Left lung (tissue), 10 donors: ENCODE measurements around the gene NSD1. TPM values are rescaled to one million over a fixed set of nuclear protein-coding genes. Genes with fewer than 3 reads are reported as not detected.

ENCODE experiments used
- ATAC-seq: fragments of 200-7000 bp; cut with Tn5 transposase; one replicate; pipeline ENCODE4 v1.9.1; 2020; ENCODE audit warnings: moderate library complexity
- DNase-seq, 4 donors: peaks; one replicate each; pipeline ENCODE4 v3.0.0-alpha.2; 2013 to 2020
- H3K27ac ChIP-seq, 2 donors: fragments of 200-600 bp; sonication (generic) in 1 of 2; one replicate each; pipeline versions ENCODE4 v1.5.0 to v1.8.0; 2020 to 2021
- H3K27me3 ChIP-seq, 2 donors: fragments of 200-600 bp; sonication (generic) in 1 of 2; one replicate each; pipeline versions ENCODE4 v1.5.0 to v1.8.0; 2020 to 2021
- H3K36me3 ChIP-seq, 2 donors: fragments of 200-600 bp; sonication (generic) in 1 of 2; one replicate each; pipeline versions ENCODE4 v1.5.0 to v1.8.0; 2020 to 2021
- H3K4me1 ChIP-seq, 2 donors: fragments of 200-600 bp; one replicate each; pipeline ENCODE4 v1.8.0; 2021
- H3K4me3 ChIP-seq, 2 donors: fragments of 200-600 bp; sonication (generic) in 1 of 2; one replicate each; pipeline versions ENCODE4 v1.5.0 to v1.8.0; 2020 to 2021; ENCODE audit warnings: mild to moderate bottlenecking in 1 of 2
- H3K9me3 ChIP-seq, 2 donors: fragments of 200-600 bp; sonication (generic) in 1 of 2; one replicate each; pipeline versions ENCODE4 v1.5.0 to v1.8.0; 2020 to 2021
- CTCF ChIP-seq, 2 donors: fragments of 200-600 bp; sonication (generic) in 1 of 2; IDR thresholded peaks; one replicate each; pipeline versions ENCODE4 v1.5.0 to v1.8.0; 2021; ENCODE audit warnings: antibody characterized with exemption in 2 of 2
- intact Hi-C, 2 donors: fragments of 100-400 bp; cut with DNase I; formaldehyde crosslinking; loops; one replicate each; pipeline versions ENCODE4 v1.11.2 to v1.14.2; 2022
- polyA plus RNA-seq, 6 donors: library from polyadenylated mRNA; unstranded; fragments of 120-200 nt; gene quantifications; one replicate each; pipeline ENCODE4 v1.2.1, GENCODE V29; 2013; ENCODE audit not compliant: insufficient read length in 6 of 6
- total RNA-seq, 2 donors: library from RNA; stranded (reverse); fragmentation: NEBNext Ultra II Directional; extraction: Animal tissue kit (Norgen Biotek cat#: 25700); gene quantifications; one replicate each; pipeline ENCODE4 v1.2.1, GENCODE V29; 2021
- donor health status: DM: no; HTN: yes; CAD: no.
- donor health status: DM: no; HTN: no; CAD: no.

NSD1 gene
- total and polyA plus RNA-seq, 8 donors: 45.8 to 79.7 (median 54.1) TPM

- H3K4me3 ChIP-seq: peak overlapping the region in 1 of 2 donors; percentile 16
- no peaks in the 10 kb centered on the region for H3K36me3 ChIP-seq
- H3K27me3 ChIP-seq: no peaks in the 10 kb centered on the region
- DNase-seq: peak; percentile 70 to 90 (median 78)
- ATAC-seq: peak; percentile 88
- H3K4me1 ChIP-seq: peaks cover 6 to 24% of the 10 kb centered on the region in 2 donors
- H3K9me3 ChIP-seq: no peaks in the 10 kb centered on the region
- H3K27ac ChIP-seq: peak overlapping the region; percentile 54 to 75
- TF ChIP-seq CTCF (IDR thresholded peaks at IDR 0.05): peak; percentile 97 to 99
- intact Hi-C loops: no loop called here
Measured at GRCh38 chr5:177113566-177114424, 19.8 kb upstream of the NSD1 start.

- no peak for TF ChIP-seq CTCF (IDR thresholded peaks at IDR 0.05)
- no peaks in the 10 kb centered on the region for H3K36me3 ChIP-seq
- H3K9me3 ChIP-seq: no peaks in the 10 kb centered on the region
- intact Hi-C loops: no loop called here
- peaks cover 6 to 24% of the 10 kb centered on the region in 2 donors for H3K4me1 ChIP-seq
- DNase-seq (peak; percentile 72 to 93 (median 90)), ATAC-seq (peak; percentile 92)
- no peaks in the 10 kb centered on the region for H3K27me3 ChIP-seq
- peak overlapping the region; percentile 8 to 30 for H3K4me3 ChIP-seq
- peak overlapping the region; percentile 21 to 66 for H3K27ac ChIP-seq
Measured at GRCh38 chr5:177116631-177117373, 16.8 kb upstream of the NSD1 start.

GRCh38 chr5:177117441-177118045 lies 16.0 kb upstream of the NSD1 start:
- Histone ChIP-seq H3K27me3 (no peaks in the 10 kb centered on the region), H3K36me3 (no peaks in the 10 kb centered on the region), H3K27ac (no peak overlapping the region), H3K4me1 (peaks cover 6 to 24% of the 10 kb centered on the region in 2 donors), H3K9me3 (no peaks in the 10 kb centered on the region), H3K4me3 (no peak overlapping the region)
- intact Hi-C loops: no loop called here
- ATAC-seq (no peak), DNase-seq (peak in 1 of 4 donors; percentile 42)
- no peak for TF ChIP-seq CTCF (IDR thresholded peaks at IDR 0.05)

GRCh38 chr5:177122566-177122965 lies 11.0 kb upstream of the NSD1 start:
- no peak for TF ChIP-seq CTCF (IDR thresholded peaks at IDR 0.05)
- Histone ChIP-seq H3K27me3 (no peaks in the 10 kb centered on the region), H3K4me3 (no peak overlapping the region), H3K36me3 (no peaks in the 10 kb centered on the region), H3K27ac (no peak overlapping the region), H3K4me1 (no peaks in the 10 kb centered on the region), H3K9me3 (no peaks in the 10 kb centered on the region)
- peak in 1 of 4 donors; percentile 3 for DNase-seq
- ATAC-seq: no peak
- intact Hi-C loops: no loop called here
